GM10266 (cell line): ENCODE data around the gene PARD3B.

Source experiments
- DNase-seq: peaks from one replicate; pipeline ENCODE4 v3.0.0; 2012; ENCODE audit errors: extremely low spot score
- TF ChIP-seq, protein P1 (sequence below): IDR thresholded peaks from 2 replicates; pipeline ENCODE4 v1.5.1; 2012; ENCODE audit warnings: mild to moderate bottlenecking, low read depth; ENCODE audit not compliant: control insufficient read depth, insufficient read depth; ENCODE audit errors: missing control alignments

The PARD3B gene

DNA sequence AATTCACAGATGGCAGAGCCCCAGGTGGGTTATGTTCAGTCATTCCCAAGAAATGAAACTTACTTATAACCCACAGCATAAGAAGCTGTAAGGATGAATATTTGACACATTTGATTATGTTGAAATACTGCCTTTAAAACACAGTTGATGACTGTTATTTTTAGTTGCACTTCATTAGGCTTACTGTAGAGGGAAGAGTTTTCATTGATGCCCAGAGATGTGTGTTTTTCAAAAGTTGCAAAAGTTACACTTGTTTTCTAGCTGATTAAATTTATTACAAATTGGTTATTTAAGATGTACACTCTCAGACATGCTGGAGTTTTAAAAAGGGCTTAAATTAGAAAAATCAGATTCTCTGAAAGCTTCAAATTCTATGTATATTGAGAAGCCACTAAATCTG, 506.1 kb downstream of the PARD3B start:
- DNase-seq: no peak
- TF ChIP-seq, protein P1, sequence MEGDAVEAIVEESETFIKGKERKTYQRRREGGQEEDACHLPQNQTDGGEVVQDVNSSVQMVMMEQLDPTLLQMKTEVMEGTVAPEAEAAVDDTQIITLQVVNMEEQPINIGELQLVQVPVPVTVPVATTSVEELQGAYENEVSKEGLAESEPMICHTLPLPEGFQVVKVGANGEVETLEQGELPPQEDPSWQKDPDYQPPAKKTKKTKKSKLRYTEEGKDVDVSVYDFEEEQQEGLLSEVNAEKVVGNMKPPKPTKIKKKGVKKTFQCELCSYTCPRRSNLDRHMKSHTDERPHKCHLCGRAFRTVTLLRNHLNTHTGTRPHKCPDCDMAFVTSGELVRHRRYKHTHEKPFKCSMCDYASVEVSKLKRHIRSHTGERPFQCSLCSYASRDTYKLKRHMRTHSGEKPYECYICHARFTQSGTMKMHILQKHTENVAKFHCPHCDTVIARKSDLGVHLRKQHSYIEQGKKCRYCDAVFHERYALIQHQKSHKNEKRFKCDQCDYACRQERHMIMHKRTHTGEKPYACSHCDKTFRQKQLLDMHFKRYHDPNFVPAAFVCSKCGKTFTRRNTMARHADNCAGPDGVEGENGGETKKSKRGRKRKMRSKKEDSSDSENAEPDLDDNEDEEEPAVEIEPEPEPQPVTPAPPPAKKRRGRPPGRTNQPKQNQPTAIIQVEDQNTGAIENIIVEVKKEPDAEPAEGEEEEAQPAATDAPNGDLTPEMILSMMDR: no peak

DNA sequence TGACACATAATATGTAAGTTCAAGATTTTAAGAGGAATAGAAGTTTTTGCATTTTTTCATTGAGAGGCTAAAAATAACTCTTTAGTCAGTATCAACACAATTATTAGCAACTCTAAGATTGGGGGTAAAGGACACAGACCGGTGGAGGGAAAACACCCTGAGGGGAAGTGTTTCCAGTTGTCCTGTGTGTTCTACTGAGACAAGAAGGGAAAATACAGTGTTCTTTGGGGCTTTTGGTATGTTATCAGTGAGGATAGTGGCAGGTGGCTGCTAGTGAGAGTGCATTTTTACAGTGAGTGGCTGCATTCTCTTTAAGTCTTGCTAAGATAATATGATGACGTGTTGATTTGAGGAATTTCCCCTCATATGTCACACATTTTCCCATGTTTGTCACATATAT, 507.5 kb downstream of the PARD3B start:
- TF ChIP-seq, protein P1: no peak
- DNase-seq: no peak

DNA sequence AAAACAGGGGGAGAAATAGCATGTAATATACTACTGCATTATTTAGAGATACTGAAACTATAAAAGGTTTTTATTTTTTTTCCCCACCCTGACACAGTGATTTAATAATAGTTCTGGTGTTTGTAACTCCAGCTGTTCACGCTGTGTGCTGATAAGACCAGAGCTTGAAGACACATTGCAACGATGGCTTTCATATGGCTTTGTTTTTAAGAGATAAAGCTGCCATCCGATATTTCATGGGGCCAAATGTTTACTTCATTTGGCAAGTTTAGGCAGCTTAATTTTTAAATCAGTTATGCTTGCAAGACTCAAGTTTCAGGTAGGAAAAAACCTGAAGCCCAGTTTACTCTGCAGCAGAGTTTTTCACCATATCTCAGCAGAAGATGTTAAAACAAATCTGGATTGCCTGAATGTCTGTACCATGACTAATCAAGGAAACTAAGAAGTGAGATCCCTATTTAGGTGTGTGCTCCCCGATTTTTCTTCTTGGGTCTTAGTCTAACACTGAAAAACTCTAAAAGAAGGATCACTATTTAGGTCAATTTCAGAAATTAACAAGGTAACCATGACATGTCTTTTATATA, 508.6 kb downstream of the PARD3B start:
- TF ChIP-seq, protein P1: no peak
- no peak for DNase-seq

DNA sequence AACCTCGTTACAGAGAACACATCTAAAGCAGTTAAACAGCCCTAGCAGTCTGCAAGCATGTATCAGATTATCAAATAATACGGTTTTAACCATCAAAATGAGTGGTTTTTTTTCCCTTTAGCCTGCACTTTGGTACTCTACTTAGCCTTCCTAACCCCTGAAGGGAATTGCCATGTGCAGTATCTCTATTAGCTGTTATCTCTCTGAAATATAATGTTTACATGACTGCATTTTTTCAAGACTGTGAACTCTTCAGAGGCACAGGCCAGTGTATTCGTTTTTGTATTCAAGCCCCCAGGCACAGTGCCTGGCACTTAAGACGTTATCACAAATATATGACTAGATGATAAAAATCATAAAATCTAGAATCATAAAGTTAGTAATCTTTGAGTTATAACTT, 509.5 kb downstream of the PARD3B start:
- TF ChIP-seq, protein P1: no peak
- DNase-seq: no peak

DNA sequence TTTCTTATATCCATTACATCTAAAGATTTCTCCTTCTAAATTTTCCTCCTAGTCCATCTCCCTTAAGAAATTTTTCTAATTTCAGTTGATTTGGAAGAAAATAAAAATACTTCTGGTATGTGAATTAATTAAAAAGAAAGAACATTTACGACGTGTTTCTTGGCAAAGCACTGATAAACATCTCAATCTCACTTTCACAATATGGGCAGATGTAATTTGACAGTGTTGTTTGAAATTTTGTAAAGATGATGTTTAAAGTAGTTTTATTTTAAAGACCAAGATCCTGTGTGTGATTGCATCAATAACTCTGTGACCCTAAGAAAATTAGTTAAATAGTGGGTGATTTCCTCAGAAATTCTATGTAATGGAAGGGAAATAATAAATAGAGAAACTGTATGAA, 510.0 kb downstream of the PARD3B start:
- TF ChIP-seq, protein P1: no peak
- no peak for DNase-seq

DNA sequence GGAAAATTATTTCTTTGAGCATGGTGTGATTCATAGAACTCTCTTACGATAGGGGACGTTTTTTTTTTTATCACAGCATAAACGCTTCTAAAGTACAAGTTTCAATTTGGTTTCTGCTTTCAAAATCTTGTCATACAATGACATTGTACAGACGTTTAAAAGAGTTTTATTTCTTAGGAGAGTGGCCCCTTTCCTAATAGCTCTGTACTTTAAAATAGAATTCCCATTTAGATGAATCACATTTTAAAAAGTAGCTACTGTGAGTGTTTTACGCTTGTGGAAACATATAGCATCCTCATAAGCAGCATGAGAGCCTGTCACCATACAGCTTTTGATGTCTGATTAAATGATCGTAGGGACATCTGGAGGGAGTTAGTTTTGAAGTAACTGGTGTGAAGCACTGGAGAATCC, 510.9 kb downstream of the PARD3B start:
- no peak for DNase-seq
- TF ChIP-seq, protein P1: no peak

DNA sequence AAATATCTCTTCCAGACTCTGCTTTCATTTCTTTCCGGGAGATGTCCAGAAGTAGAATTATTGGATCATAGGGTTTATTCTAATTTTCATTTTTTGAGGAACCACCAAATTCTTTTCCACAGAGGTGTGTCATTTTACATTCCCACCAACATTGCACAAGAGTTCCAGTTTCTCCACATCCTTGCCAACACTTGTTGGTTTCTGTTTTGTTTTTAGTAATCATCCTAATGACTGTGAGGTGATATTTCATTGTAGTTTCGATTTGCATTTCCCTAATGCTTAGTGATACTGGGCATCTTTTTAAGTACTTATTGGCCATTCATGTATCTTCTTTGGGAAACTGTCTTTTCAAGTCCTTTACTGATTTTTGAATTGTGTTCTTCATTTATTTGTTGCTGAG, 513.1 kb downstream of the PARD3B start:
- no peak for DNase-seq
- TF ChIP-seq, protein P1: no peak
